Pericardium fibroblast (primary cell): ENCODE results near the gene EPSTI1. TPM values are rescaled to one million over a fixed set of nuclear protein-coding genes. Genes with fewer than 3 reads are reported as not detected.

Source experiments
- total RNA-seq: library from RNA; depleted of rRNA; stranded (reverse); fragments of >200 nt; gene quantifications from 2 replicates; pipeline ENCODE4 v1.2.3, GENCODE V29; 2015

The EPSTI1 gene
- total RNA-seq: 10.3 and 10.5 TPM in 2 replicates

GRCh38 chr13:42991898-42992763 lies at the start of gene EPSTI1:
EPSTI1 (minus strand) TSS chr13:42992241; CDS start chr13:42992165, 76 bp downstream.

GRCh38 chr13:43023289-43023963 lies 31.4 kb upstream of the EPSTI1 start, which contains the start of gene DNAJC15:
DNAJC15 (plus strand) TSS chr13:43023586; CDS start chr13:43023627, 41 bp downstream.

Other genes starting within 250 kb of the EPSTI1 start
- gene FAM216B, start 210.7 kb downstream of the EPSTI1 start, total RNA-seq: not detected in 2 replicates
- 11.0 and 28.1 TPM in 2 replicates for gene DNAJC15, start 31.3 kb upstream of the EPSTI1 start, total RNA-seq